SK-N-SH (cell line): ENCODE data around the gene C8G.

Experiments
- CTCF ChIP-seq: fragments of 200-600 bp; sonication (generic); IDR thresholded peaks from 2 replicates; pipeline ENCODE4 v1.6.1; 2017; ENCODE audit warnings: antibody characterized with exemption, mild to moderate bottlenecking, moderate library complexity
- EP300 ChIP-seq, 2 experiments: IDR thresholded peaks; 2 replicates each; pipeline versions ENCODE4 v1.4.0 to v1.6.1; 2012; ENCODE audit warnings: borderline replicate concordance in 1 of 2, low read depth in 1 of 2, low read length in 1 of 2
- FOXM1 ChIP-seq: IDR thresholded peaks from 2 replicates; pipeline ENCODE4 v1.4.0; 2012; ENCODE audit warnings: low read depth, mild to moderate bottlenecking
- GABPA ChIP-seq: IDR thresholded peaks from 2 replicates; pipeline ENCODE4 v1.4.0; 2012; ENCODE audit warnings: low read depth, mild to moderate bottlenecking
- JUND ChIP-seq: IDR thresholded peaks from 2 replicates; pipeline ENCODE4 v1.4.0; 2012
- MXI1 ChIP-seq: IDR thresholded peaks from 2 replicates; pipeline ENCODE4 v1.6.1; 2012; ENCODE audit warnings: mild to moderate bottlenecking, low read depth, low read length, improper control_type of control experiment
- REST ChIP-seq: IDR thresholded peaks from 2 replicates; pipeline ENCODE4 v1.6.1; 2012; ENCODE audit warnings: mild to moderate bottlenecking, low read depth, low read length, moderate library complexity
- RXRA ChIP-seq: IDR thresholded peaks from 2 replicates; pipeline ENCODE4 v1.4.0; 2012; ENCODE audit warnings: low read depth, mild to moderate bottlenecking, borderline replicate concordance
- SIN3A ChIP-seq: IDR thresholded peaks from 2 replicates; pipeline ENCODE4 v1.6.1; 2012; ENCODE audit warnings: low read depth, mild to moderate bottlenecking, low read length, moderate library complexity, borderline replicate concordance
- SMC3 ChIP-seq: IDR thresholded peaks from 2 replicates; pipeline ENCODE4 v1.6.1; 2012; ENCODE audit warnings: low read depth, low read length, improper control_type of control experiment

GRCh38 chr9:136942112-136942880 lies 2.7 kb upstream of the C8G start:
- no peak for TF ChIP-seq SIN3A
- no peak for TF ChIP-seq SMC3
- no peak for TF ChIP-seq GABPA
- no peak for TF ChIP-seq EP300 (IDR thresholded peaks at IDR 0.05; ENCODE audit: borderline replicate concordance in 1 of 2, low read depth in 1 of 2, low read length in 1 of 2)
- no peak for TF ChIP-seq CTCF
- no peak for TF ChIP-seq RXRA
- no peak for TF ChIP-seq REST
- no peak for TF ChIP-seq JUND
- no peak for TF ChIP-seq FOXM1
- TF ChIP-seq MXI1, result no peak
